Neural cell (in vitro differentiated cells): ENCODE data around the gene FAM163B. TPM values are rescaled to one million over a fixed set of nuclear protein-coding genes. Genes with fewer than 3 reads are reported as not detected.

Source experiments
- H2AFZ ChIP-seq: fragments of 200-600, 300-800 bp; sonication (generic), shearing (Covaris generic); 2 replicates; pipeline ENCODE4 v1.6.0; 2014; ENCODE audit warnings: low read depth, mild to moderate bottlenecking, antibody characterized with exemption, low read length, moderate library complexity
- H3F3A ChIP-seq: fragments of 200-600 bp; shearing (Covaris generic); 2 replicates; pipeline ENCODE4 v1.6.1; 2016; ENCODE audit warnings: mild to moderate bottlenecking, moderate library complexity, mixed read lengths, antibody characterized with exemption, low read length; ENCODE audit not compliant: insufficient read depth, poor library complexity, severe bottlenecking
- H3K27ac ChIP-seq: fragments of 200-600, 300-800 bp; sonication (generic), shearing (Covaris generic); 2 replicates; pipeline ENCODE4 v1.5.1; 2014; ENCODE audit warnings: mild to moderate bottlenecking, low read length, moderate library complexity
- H3K27me3 ChIP-seq: fragments of 300-800, 200-600 bp; sonication (generic), shearing (Covaris generic); 2 replicates; pipeline ENCODE4 v1.6.0; 2014; ENCODE audit warnings: mild to moderate bottlenecking, low read depth, low read length, moderate library complexity; ENCODE audit not compliant: insufficient read depth
- H3K36me3 ChIP-seq: fragments of 300-800, 200-600 bp; sonication (generic), shearing (Covaris generic); 2 replicates; pipeline ENCODE4 v1.5.1; 2014; ENCODE audit warnings: mild to moderate bottlenecking, antibody characterized with exemption, low read length, moderate library complexity; ENCODE audit not compliant: insufficient read depth
- H3K4me2 ChIP-seq: fragments of 300-800, 200-600 bp; sonication (generic), shearing (Covaris generic); 2 replicates; pipeline ENCODE4 v1.6.0; 2014; ENCODE audit warnings: mild to moderate bottlenecking, low read length
- H3K4me3 ChIP-seq: fragments of 300-800, 200-600 bp; sonication (generic), shearing (Covaris generic); 2 replicates; pipeline ENCODE4 v1.5.1; 2014; ENCODE audit warnings: mild to moderate bottlenecking, low read length, moderate library complexity
- H3K79me2 ChIP-seq: fragments of 200-600 bp; shearing (Covaris generic); replicated peaks from 2 replicates; pipeline ENCODE4 v1.6.0; 2014; ENCODE audit warnings: mild to moderate bottlenecking, low read length, moderate library complexity; ENCODE audit not compliant: insufficient read depth
- H3K9ac ChIP-seq: fragments of 300-800, 200-600 bp; sonication (generic), shearing (Covaris generic); 2 replicates; pipeline ENCODE4 v1.6.1; 2016; ENCODE audit warnings: mild to moderate bottlenecking, low read length, mixed read lengths
- H3K9me2 ChIP-seq: fragments of 200-600 bp; shearing (Covaris generic); 2 replicates; pipeline ENCODE4 v1.6.1; 2016; ENCODE audit warnings: mild to moderate bottlenecking, low read length, mixed read lengths; ENCODE audit not compliant: insufficient read depth
- H3K9me3 ChIP-seq: fragments of 200-600, 300-800 bp; sonication (generic), shearing (Covaris generic); 2 replicates; pipeline ENCODE4 v1.6.1; 2016; ENCODE audit warnings: mild to moderate bottlenecking, mixed run types, low read length, moderate library complexity, mixed read lengths
- H4K20me1 ChIP-seq: fragments of 200-600 bp; shearing (Covaris generic); 2 replicates; pipeline ENCODE4 v1.6.1; 2016; ENCODE audit warnings: mild to moderate bottlenecking, mixed run types; ENCODE audit not compliant: insufficient read depth
- CTCF ChIP-seq: fragments of 450-650 bp; IDR thresholded peaks from 2 replicates; pipeline ENCODE4 v1.5.1; 2014; ENCODE audit warnings: antibody characterized with exemption, mild to moderate bottlenecking, moderate library complexity; ENCODE audit not compliant: poor library complexity, severe bottlenecking
- EP300 ChIP-seq: fragments of 450-650 bp; conservative IDR thresholded peaks from 2 replicates; pipeline ENCODE4 v1.6.1; 2014; ENCODE audit warnings: antibody characterized with exemption, mild to moderate bottlenecking, moderate library complexity; ENCODE audit not compliant: poor library complexity, severe bottlenecking
- EZH2 ChIP-seq: fragments of 200-600, 300-800 bp; shearing (Covaris generic), sonication (generic); IDR thresholded peaks from 2 replicates; pipeline ENCODE4 v1.6.1; 2014; ENCODE audit warnings: antibody characterized with exemption, low read length, borderline replicate concordance, mild to moderate bottlenecking; ENCODE audit not compliant: insufficient read depth, poor library complexity, severe bottlenecking
- MXI1 ChIP-seq: fragments of 450-650 bp; conservative IDR thresholded peaks from 2 replicates; pipeline ENCODE4 v1.6.1; 2014; ENCODE audit warnings: antibody characterized with exemption, mild to moderate bottlenecking; ENCODE audit not compliant: poor library complexity, severe bottlenecking
- POLR2AphosphoS5 ChIP-seq: IDR thresholded peaks from 2 replicates; pipeline ENCODE4 v1.6.1; 2012
- RAD21 ChIP-seq: fragments of 450-650 bp; conservative IDR thresholded peaks from 2 replicates; pipeline ENCODE4 v1.6.1; 2014; ENCODE audit warnings: antibody characterized with exemption, mild to moderate bottlenecking, moderate library complexity
- REST ChIP-seq: IDR thresholded peaks from 2 replicates; pipeline ENCODE4 v1.6.1; 2012; ENCODE audit warnings: borderline replicate concordance
- SMC3 ChIP-seq: fragments of 450-650 bp; conservative IDR thresholded peaks from 2 replicates; pipeline ENCODE4 v1.6.1; 2014; ENCODE audit warnings: antibody characterized with exemption, mild to moderate bottlenecking, moderate library complexity; ENCODE audit not compliant: poor library complexity
- TAF1 ChIP-seq: IDR thresholded peaks from 2 replicates; pipeline ENCODE4 v1.6.1; 2012; ENCODE audit warnings: low read depth
- polyA plus RNA-seq: library from polyadenylated mRNA; depleted of rRNA; stranded (reverse); fragments of >200 nt; gene quantifications from 2 replicates; pipeline ENCODE4 v1.2.3, GENCODE V29; 2014

FAM163B gene
- polyA plus RNA-seq, 1 donor from 2014 or later: 1.5 TPM

- H3K27me3 ChIP-seq: peaks cover 12% of the 10 kb centered on the region
- H3F3A ChIP-seq: no peaks in the 10 kb centered on the region
- H3K4me3 ChIP-seq: no peak overlapping the region
- no peaks in the 10 kb centered on the region for H3K9me2 ChIP-seq
- no peaks in the 10 kb centered on the region for H4K20me1 ChIP-seq
- no peaks in the 10 kb centered on the region for H3K36me3 ChIP-seq
- H2AFZ ChIP-seq: no peak overlapping the region
- H3K4me2 ChIP-seq: no peak overlapping the region
- no peaks in the 10 kb centered on the region for H3K79me2 ChIP-seq
- TF ChIP-seq RAD21 (no peak), EZH2 (no peak), REST (no peak), CTCF (no peak), MXI1 (no peak), SMC3 (no peak), EP300 (no peak), POLR2AphosphoS5 (no peak), TAF1 (no peak)
- no peaks in the 10 kb centered on the region for H3K9me3 ChIP-seq
- H3K27ac ChIP-seq: no peak overlapping the region
- H3K9ac ChIP-seq: no peak overlapping the region
These were observed 6.5 kb upstream of the FAM163B start for GRCh38 chr9:133615606-133616188.

GRCh38 chr9:133615186-133615585 lies 6.0 kb upstream of the FAM163B start:
- Histone ChIP-seq H3F3A (no peaks in the 10 kb centered on the region), H3K9ac (no peak overlapping the region), H3K4me3 (no peak overlapping the region), H3K27me3 (peaks cover 17% of the 10 kb centered on the region), H3K27ac (no peak overlapping the region), H3K79me2 (no peaks in the 10 kb centered on the region), H2AFZ (no peak overlapping the region), H4K20me1 (no peaks in the 10 kb centered on the region), H3K9me2 (no peaks in the 10 kb centered on the region), H3K4me2 (no peak overlapping the region), H3K36me3 (no peaks in the 10 kb centered on the region), H3K9me3 (no peaks in the 10 kb centered on the region)
- TF ChIP-seq EZH2 (no peak), TAF1 (no peak), SMC3 (no peak), MXI1 (no peak), EP300 (no peak), POLR2AphosphoS5 (no peak), CTCF (no peak), REST (no peak), RAD21 (no peak)
